Erythroblast (primary cell): ENCODE data around the gene IL12B.

Experiments
- GATA1 ChIP-seq: IDR thresholded peaks from 2 replicates; pipeline ENCODE4 v1.6.1; 2011; ENCODE audit warnings: low read depth, mild to moderate bottlenecking, control low read depth, low read length, moderate library complexity
- POLR2A ChIP-seq: IDR thresholded peaks from 2 replicates; pipeline ENCODE4 v1.6.1; 2011; ENCODE audit warnings: mild to moderate bottlenecking, low read length

DNA sequence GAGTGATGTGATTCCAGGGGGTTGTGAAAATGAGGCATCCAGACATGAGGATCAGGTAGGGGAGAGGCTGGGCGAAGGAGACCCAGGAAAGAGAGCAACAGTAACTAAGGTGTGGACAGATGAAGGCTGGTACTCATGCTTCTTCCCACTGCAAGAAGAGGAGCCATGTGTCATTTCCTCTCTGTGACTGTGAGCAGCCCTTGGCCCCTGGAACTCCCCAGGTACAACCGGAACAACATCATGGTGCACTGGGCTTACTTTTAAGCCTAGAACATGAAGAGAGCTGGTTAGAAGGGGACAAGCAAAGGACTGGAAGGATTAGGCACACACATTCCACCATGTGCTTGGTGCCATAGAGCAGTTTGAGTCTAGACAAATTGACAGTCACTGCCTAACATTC is 10.9 kb upstream of the IL12B start:
- TF ChIP-seq POLR2A (no peak), GATA1 (no peak)
